Prostate gland (tissue), 2 donors: ENCODE results near the gene ACTR3.

ENCODE experiments used
- POLR2AphosphoS5 ChIP-seq: sonication (generic); formaldehyde crosslinking; IDR thresholded peaks from one replicate; pipeline ENCODE4 v1.6.1; 2017; ENCODE audit warnings: antibody characterized with exemption
- TF ChIP-seq, protein P1 (sequence below), 4 experiments: fragments of 200-600 bp in 2 of 4; fragments of 450-650 bp in 2 of 4; sonication (generic) in 2 of 4; IDR thresholded peaks; 1 replicate in 3 of 4; 2 replicates in 1 of 4; pipeline ENCODE4 v1.5.1; 2016 to 2019; ENCODE audit warnings: antibody characterized with exemption in 4 of 4, mild to moderate bottlenecking in 2 of 4, moderate library complexity in 2 of 4

DNA sequence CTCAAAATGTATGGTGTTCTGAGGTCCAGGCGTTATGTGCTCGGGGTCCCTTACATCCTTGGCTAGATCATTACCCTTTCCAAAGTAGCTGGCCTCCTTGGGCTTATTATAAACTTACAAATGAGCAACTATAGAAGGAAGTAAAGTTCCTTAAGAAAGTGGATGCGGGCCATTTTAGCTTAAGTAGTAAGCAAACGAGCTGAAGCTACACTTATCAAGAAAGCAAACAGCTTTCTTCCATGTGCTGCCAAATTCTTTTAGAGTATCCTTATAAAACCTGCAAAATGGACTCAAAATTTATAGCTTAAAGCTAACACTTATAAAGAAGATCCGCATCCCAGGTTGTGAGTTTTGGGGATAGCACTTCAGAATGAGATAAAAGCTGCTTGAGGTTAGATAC lies 75.3 kb downstream of the ACTR3 start:
- TF ChIP-seq, protein P1, sequence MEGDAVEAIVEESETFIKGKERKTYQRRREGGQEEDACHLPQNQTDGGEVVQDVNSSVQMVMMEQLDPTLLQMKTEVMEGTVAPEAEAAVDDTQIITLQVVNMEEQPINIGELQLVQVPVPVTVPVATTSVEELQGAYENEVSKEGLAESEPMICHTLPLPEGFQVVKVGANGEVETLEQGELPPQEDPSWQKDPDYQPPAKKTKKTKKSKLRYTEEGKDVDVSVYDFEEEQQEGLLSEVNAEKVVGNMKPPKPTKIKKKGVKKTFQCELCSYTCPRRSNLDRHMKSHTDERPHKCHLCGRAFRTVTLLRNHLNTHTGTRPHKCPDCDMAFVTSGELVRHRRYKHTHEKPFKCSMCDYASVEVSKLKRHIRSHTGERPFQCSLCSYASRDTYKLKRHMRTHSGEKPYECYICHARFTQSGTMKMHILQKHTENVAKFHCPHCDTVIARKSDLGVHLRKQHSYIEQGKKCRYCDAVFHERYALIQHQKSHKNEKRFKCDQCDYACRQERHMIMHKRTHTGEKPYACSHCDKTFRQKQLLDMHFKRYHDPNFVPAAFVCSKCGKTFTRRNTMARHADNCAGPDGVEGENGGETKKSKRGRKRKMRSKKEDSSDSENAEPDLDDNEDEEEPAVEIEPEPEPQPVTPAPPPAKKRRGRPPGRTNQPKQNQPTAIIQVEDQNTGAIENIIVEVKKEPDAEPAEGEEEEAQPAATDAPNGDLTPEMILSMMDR (IDR thresholded peaks at IDR 0.05) = no peak
- TF ChIP-seq POLR2AphosphoS5 = no peak
